ENCODE results near the gene MAML2.

The MAML2 gene

GRCh38 chr11:95996621-95997235 lies 346.3 kb downstream of the MAML2 start:
- DNase-seq, result no peak

GRCh38 chr11:95994329-95994728 lies 348.7 kb downstream of the MAML2 start:
- no peak for DNase-seq

GRCh38 chr11:95993438-95994298 lies 349.3 kb downstream of the MAML2 start:
- no peak for DNase-seq

GRCh38 chr11:95991545-95991944 lies 351.4 kb downstream of the MAML2 start:
- no peak for DNase-seq

- no peak for DNase-seq
Measured at GRCh38 chr11:95991101-95991500, 351.9 kb downstream of the MAML2 start.

GRCh38 chr11:95989780-95990179 lies 353.2 kb downstream of the MAML2 start:
- no peak for DNase-seq

GRCh38 chr11:95989076-95989605 lies 353.9 kb downstream of the MAML2 start:
- no peak for DNase-seq

- DNase-seq, result no peak
Measured at GRCh38 chr11:95985174-95985808, 357.7 kb downstream of the MAML2 start.

- no peak for DNase-seq
Measured at GRCh38 chr11:95984072-95984471, 358.9 kb downstream of the MAML2 start.

- no peak for DNase-seq
Measured at GRCh38 chr11:95977534-95978174, 365.3 kb downstream of the MAML2 start.

- DNase-seq, result no peak
Measured at GRCh38 chr11:95976550-95976949, 366.4 kb downstream of the MAML2 start.

GRCh38 chr11:95975343-95975742 lies 367.7 kb downstream of the MAML2 start:
- no peak for DNase-seq

GRCh38 chr11:95972060-95972459 lies 370.9 kb downstream of the MAML2 start:
- DNase-seq, result no peak

GRCh38 chr11:95968585-95968984 lies 374.4 kb downstream of the MAML2 start:
- no peak for DNase-seq

GRCh38 chr11:95964281-95964680 lies 378.7 kb downstream of the MAML2 start:
- no peak for DNase-seq

- no peak for DNase-seq
Measured at GRCh38 chr11:95961758-95962157, 381.2 kb downstream of the MAML2 start.

GRCh38 chr11:95950905-95951304 lies 392.1 kb downstream of the MAML2 start:
- no peak for DNase-seq

- no peak for DNase-seq
Measured at GRCh38 chr11:95948637-95949036, 394.4 kb downstream of the MAML2 start.

- no peak for DNase-seq
Measured at GRCh38 chr11:95944623-95945022, 398.4 kb downstream of the MAML2 start.

- DNase-seq, result no peak
Measured at GRCh38 chr11:95943546-95943945, 399.4 kb downstream of the MAML2 start.

- no peak for DNase-seq
Measured at GRCh38 chr11:95939091-95939490, 403.9 kb downstream of the MAML2 start.

- no peak for DNase-seq
Measured at GRCh38 chr11:95937358-95937757, 405.6 kb downstream of the MAML2 start.

GRCh38 chr11:95933594-95933993 lies 409.4 kb downstream of the MAML2 start:
- DNase-seq, result no peak

Measured in NCI-H446 treated with DMSO at 0.1 percent for 48 hours (cell line).